ENCODE measurements around the gene TMEM243. TPM values are rescaled to one million over a fixed set of nuclear protein-coding genes. Genes with fewer than 3 reads are reported as not detected.

Gene TMEM243
- total and polyA plus RNA-seq, 4 donors, result 16.9 to 46.6 (median 31.5) TPM

- ATAC-seq (ENCODE audit: low FRiP score) (no peak), DNase-seq (no peak)
- no peak overlapping the region for H3K27ac ChIP-seq (ENCODE audit: low read depth in 1 of 2, low read length in 2 of 2)
- intact Hi-C loops (cut with DNase I), result loop anchor here (10.0 kb wide), 2 partner anchors 185 to 255 kb away; partner anchors contain the start of gene CROT (in 2 of the 2)
- no peaks in the 10 kb centered on the region for H3K36me3 ChIP-seq (ENCODE audit: control insufficient read depth in 1 of 2, insufficient read depth in 2 of 2, low read length in 1 of 2)
- no peaks in the 10 kb centered on the region for H3K9me3 ChIP-seq (ENCODE audit: control insufficient read depth, low read length)
- no peaks in the 10 kb centered on the region for H3K27me3 ChIP-seq (ENCODE audit: control insufficient read depth in 1 of 2, insufficient read depth in 2 of 2, low read length in 1 of 2)
- no peak overlapping the region for H3K4me3 ChIP-seq (ENCODE audit: low read length in 2 of 2)
- 41 to 43% methylated on average over 2 of the region's 2 CpGs for WGBS, 2 donors
- H3K4me1 ChIP-seq (ENCODE audit: control insufficient read depth in 1 of 2, insufficient read depth in 2 of 2, low read length in 2 of 2), result peaks cover 0 to 6% of the 10 kb centered on the region in 2 donors
Observed at GRCh38 chr7:87159538-87159937, 60.0 kb downstream of the TMEM243 start.

- H3K27me3 ChIP-seq (ENCODE audit: control insufficient read depth in 1 of 2, insufficient read depth in 2 of 2, low read length in 1 of 2), result no peaks in the 10 kb centered on the region
- intact Hi-C loops (cut with DNase I), result loop anchor here (10.0 kb wide), 2 partner anchors 188 to 258 kb away; partner anchors contain the start of gene CROT (in 2 of the 2)
- no peaks in the 10 kb centered on the region for H3K36me3 ChIP-seq (ENCODE audit: control insufficient read depth in 1 of 2, insufficient read depth in 2 of 2, low read length in 1 of 2)
- ATAC-seq (ENCODE audit: low FRiP score), result no peak
- DNase-seq, result no peak
- 3 to 7% methylated on average over 2 of the region's 2 CpGs for WGBS, 2 donors
- peak overlapping the region in 1 of 2 donors; percentile 43 for H3K27ac ChIP-seq (ENCODE audit: low read depth in 1 of 2, low read length in 2 of 2)
- H3K9me3 ChIP-seq (ENCODE audit: control insufficient read depth, low read length), result no peaks in the 10 kb centered on the region
- H3K4me1 ChIP-seq (ENCODE audit: control insufficient read depth in 1 of 2, insufficient read depth in 2 of 2, low read length in 2 of 2), result peaks cover 0 to 6% of the 10 kb centered on the region in 2 donors
- no peak overlapping the region for H3K4me3 ChIP-seq (ENCODE audit: low read length in 2 of 2)
Observed at GRCh38 chr7:87156709-87157108, 62.8 kb downstream of the TMEM243 start.

GRCh38 chr7:87155788-87156187 lies 63.7 kb downstream of the TMEM243 start:
- intact Hi-C loops (cut with DNase I), result loop anchor here (10.0 kb wide), 2 partner anchors 189 to 259 kb away; partner anchors contain the start of gene CROT (in 2 of the 2)
- peak overlapping the region in 1 of 2 donors; percentile 6 for H3K4me3 ChIP-seq (ENCODE audit: low read length in 2 of 2)

GRCh38 chr7:87154569-87154968 lies 65.0 kb downstream of the TMEM243 start:
- H3K27me3 ChIP-seq (ENCODE audit: control insufficient read depth in 1 of 2, insufficient read depth in 2 of 2, low read length in 1 of 2), result no peaks in the 10 kb centered on the region
- no peak overlapping the region for H3K27ac ChIP-seq (ENCODE audit: low read depth in 1 of 2, low read length in 2 of 2)
- intact Hi-C loops (cut with DNase I), result loop anchor here (5.0 to 10.0 kb wide), 3 partner anchors 68 to 260 kb away; partner anchors contain the start of gene CROT (in 2 of the 2)
- peaks cover 0 to 3% of the 10 kb centered on the region in 2 donors for H3K4me1 ChIP-seq (ENCODE audit: control insufficient read depth in 1 of 2, insufficient read depth in 2 of 2, low read length in 2 of 2)
- H3K4me3 ChIP-seq (ENCODE audit: low read length in 2 of 2), result peak overlapping the region; percentile 54 to 86
- no peaks in the 10 kb centered on the region for H3K36me3 ChIP-seq (ENCODE audit: control insufficient read depth in 1 of 2, insufficient read depth in 2 of 2, low read length in 1 of 2)
- no peak for ATAC-seq (ENCODE audit: low FRiP score)
- 28 to 34% methylated on average over 3 of the region's 3 CpGs for WGBS, 2 donors
- H3K9me3 ChIP-seq (ENCODE audit: control insufficient read depth, low read length), result no peaks in the 10 kb centered on the region
- DNase-seq, result no peak

More at GRCh38 chr7:87155788-87156187, 63.7 kb downstream of the TMEM243 start:
- peaks cover 0 to 6% of the 10 kb centered on the region in 2 donors for H3K4me1 ChIP-seq (ENCODE audit: control insufficient read depth in 1 of 2, insufficient read depth in 2 of 2, low read length in 2 of 2)
- H3K36me3 ChIP-seq (ENCODE audit: control insufficient read depth in 1 of 2, insufficient read depth in 2 of 2, low read length in 1 of 2), result no peaks in the 10 kb centered on the region
- DNase-seq (no peak), ATAC-seq (ENCODE audit: low FRiP score) (no peak)
- H3K9me3 ChIP-seq (ENCODE audit: control insufficient read depth, low read length), result no peaks in the 10 kb centered on the region
- WGBS, 2 donors, result 64 to 67% methylated on average over 3 of the region's 3 CpGs
- H3K27ac ChIP-seq (ENCODE audit: low read depth in 1 of 2, low read length in 2 of 2), result no peak overlapping the region
- H3K27me3 ChIP-seq (ENCODE audit: control insufficient read depth in 1 of 2, insufficient read depth in 2 of 2, low read length in 1 of 2), result no peaks in the 10 kb centered on the region

- ATAC-seq (ENCODE audit: low FRiP score) (no peak), DNase-seq (no peak)
- H3K27me3 ChIP-seq (ENCODE audit: control insufficient read depth in 1 of 2, insufficient read depth in 2 of 2, low read length in 1 of 2), result no peaks in the 10 kb centered on the region
- intact Hi-C loops (cut with DNase I), result loop anchor here (5.0 to 10.0 kb wide), 3 partner anchors 68 to 261 kb away; partner anchors contain the start of gene CROT (in 2 of the 2)
- WGBS, 2 donors, result 12 to 22% methylated on average over 2 of the region's 2 CpGs
- no peaks in the 10 kb centered on the region for H3K9me3 ChIP-seq (ENCODE audit: control insufficient read depth, low read length)
- H3K36me3 ChIP-seq (ENCODE audit: control insufficient read depth in 1 of 2, insufficient read depth in 2 of 2, low read length in 1 of 2), result no peaks in the 10 kb centered on the region
- H3K4me1 ChIP-seq (ENCODE audit: control insufficient read depth in 1 of 2, insufficient read depth in 2 of 2, low read length in 2 of 2), result peaks cover 0 to 3% of the 10 kb centered on the region in 2 donors
- H3K27ac ChIP-seq (ENCODE audit: low read depth in 1 of 2, low read length in 2 of 2), result no peak overlapping the region
- peak overlapping the region; percentile 54 to 86 for H3K4me3 ChIP-seq (ENCODE audit: low read length in 2 of 2)
Observed at GRCh38 chr7:87154166-87154565, 65.4 kb downstream of the TMEM243 start.

GRCh38 chr7:87152897-87153641 lies 66.5 kb downstream of the TMEM243 start:
- H3K4me1 ChIP-seq (ENCODE audit: control insufficient read depth in 1 of 2, insufficient read depth in 2 of 2, low read length in 2 of 2), result peaks cover 0 to 3% of the 10 kb centered on the region in 2 donors
- peak; percentile 36 for ATAC-seq (ENCODE audit: low FRiP score)
- peak; percentile 48 to 75 for DNase-seq
- intact Hi-C loops (cut with DNase I), result loop anchor here (1.0 to 10.0 kb wide), 4 partner anchors 67 to 262 kb away; partner anchors contain the start of gene CROT (in 2 of the 2)
- H3K27ac ChIP-seq (ENCODE audit: low read depth in 1 of 2, low read length in 2 of 2), result peak overlapping the region; percentile 92
- no peaks in the 10 kb centered on the region for H3K36me3 ChIP-seq (ENCODE audit: control insufficient read depth in 1 of 2, insufficient read depth in 2 of 2, low read length in 1 of 2)
- H3K27me3 ChIP-seq (ENCODE audit: control insufficient read depth in 1 of 2, insufficient read depth in 2 of 2, low read length in 1 of 2), result no peaks in the 10 kb centered on the region
- WGBS, 2 donors, result 0% methylated on average over 25 of the region's 25 CpGs
- no peaks in the 10 kb centered on the region for H3K9me3 ChIP-seq (ENCODE audit: control insufficient read depth, low read length)
- peak overlapping the region; percentile 27 to 86 for H3K4me3 ChIP-seq (ENCODE audit: low read length in 2 of 2)

- Histone ChIP-seq H3K27ac (ENCODE audit: low read depth in 1 of 2, low read length in 2 of 2) (peak within 1 kb of the TSS; percentile 92 to 97), H3K9me3 (ENCODE audit: control insufficient read depth, low read length) (no peaks in the 10 kb centered on the region), H3K36me3 (ENCODE audit: control insufficient read depth in 1 of 2, insufficient read depth in 2 of 2, low read length in 1 of 2) (no peaks in the 10 kb centered on the region), H3K4me1 (ENCODE audit: control insufficient read depth in 1 of 2, insufficient read depth in 2 of 2, low read length in 2 of 2) (peaks cover 0 to 3% of the 10 kb centered on the region in 2 donors), H3K27me3 (ENCODE audit: control insufficient read depth in 1 of 2, insufficient read depth in 2 of 2, low read length in 1 of 2) (no peaks in the 10 kb centered on the region), H3K4me3 (ENCODE audit: low read length in 2 of 2) (peak within 1 kb of the TSS; percentile 29 to 86)
- ATAC-seq (ENCODE audit: low FRiP score) (peak; percentile 98), DNase-seq (peak; percentile 96 to 98)
- WGBS, 2 donors, result 0% methylated on average over 68 to 71 of the region's 71 CpGs
- intact Hi-C loops (cut with DNase I), result loop anchor here (1.0 to 10.0 kb wide), 4 partner anchors 68 to 262 kb away; partner anchors contain the start of gene CROT (in 2 of the 2)
Observed at GRCh38 chr7:87152112-87152896, 67.2 kb downstream of the TMEM243 start, which contains the start of gene DMTF1. DMTF1 (plus strand) TSS chr7:87152453; CDS start chr7:87164942, 12,489 bp downstream.

GRCh38 chr7:87151729-87152111 lies 67.8 kb downstream of the TMEM243 start:
- Histone ChIP-seq H3K27ac (ENCODE audit: low read depth in 1 of 2, low read length in 2 of 2) (peak overlapping the region; percentile 78 to 97), H3K4me1 (ENCODE audit: control insufficient read depth in 1 of 2, insufficient read depth in 2 of 2, low read length in 2 of 2) (peaks cover 0 to 3% of the 10 kb centered on the region in 2 donors), H3K4me3 (ENCODE audit: low read length in 2 of 2) (peak overlapping the region; percentile 29 to 62), H3K27me3 (ENCODE audit: control insufficient read depth in 1 of 2, insufficient read depth in 2 of 2, low read length in 1 of 2) (no peaks in the 10 kb centered on the region), H3K9me3 (ENCODE audit: control insufficient read depth, low read length) (no peaks in the 10 kb centered on the region), H3K36me3 (ENCODE audit: control insufficient read depth in 1 of 2, insufficient read depth in 2 of 2, low read length in 1 of 2) (no peaks in the 10 kb centered on the region)
- WGBS, 2 donors, result 1 to 2% methylated on average over 13 of the region's 13 CpGs
- no peak for ATAC-seq (ENCODE audit: low FRiP score)
- no peak for DNase-seq
- intact Hi-C loops (cut with DNase I), result loop anchor here (1.0 to 10.0 kb wide), 4 partner anchors 69 to 263 kb away; partner anchors contain the start of gene CROT (in 2 of the 2)
